Peyer's patch (tissue), 4 donors: ENCODE measurements around the gene NT5DC3. TPM values are rescaled to one million over a fixed set of nuclear protein-coding genes. Genes with fewer than 3 reads are reported as not detected.
"Not testable (repeated sequence)": the region's sequence is repeated elsewhere in the genome, so short reads cannot be mapped to it uniquely, and the experiment has no call there.

Source experiments
- DNase-seq, 3 donors: peaks; one replicate each; pipeline ENCODE4 v3.0.0-alpha.2; 2017 to 2019
- H3K27ac ChIP-seq, 4 donors: fragments of 200-600 bp; sonication (generic); one replicate each; pipeline ENCODE4 v1.5.1; 2016 to 2019
- H3K27me3 ChIP-seq, 2 donors: fragments of 200-600 bp; sonication (generic); one replicate each; pipeline ENCODE4 v1.5.1; 2019
- H3K36me3 ChIP-seq, 3 donors: fragments of 200-600 bp; sonication (generic); one replicate each; pipeline ENCODE4 v1.5.1; 2016 to 2019
- H3K4me1 ChIP-seq, 4 donors: fragments of 200-600 bp; sonication (generic); one replicate each; pipeline ENCODE4 v1.5.1; 2016 to 2019
- H3K4me3 ChIP-seq, 4 donors: fragments of 200-600 bp; sonication (generic); 1 replicate in 3 of 4; 2 replicates in 1 of 4; pipeline ENCODE4 v1.5.1; 2016 to 2019; ENCODE audit warnings: mild to moderate bottlenecking in 1 of 4
- H3K9me3 ChIP-seq, 4 donors: fragments of 200-600 bp; sonication (generic); one replicate each; pipeline ENCODE4 v1.5.1; 2016 to 2019; ENCODE audit warnings: mild to moderate bottlenecking in 1 of 4
- CTCF ChIP-seq, 6 experiments: fragments of 450-650 bp in 4 of 6; fragments of 200-600 bp in 2 of 6; sonication (generic) in 1 of 6; IDR thresholded peaks; one replicate each; pipeline ENCODE4 v1.5.1; 2017 to 2019; ENCODE audit warnings: antibody characterized with exemption in 6 of 6, mild to moderate bottlenecking in 3 of 6, moderate library complexity in 1 of 6
- POLR2A ChIP-seq, 2 donors: fragments of 450-650 bp; IDR thresholded peaks; one replicate each; pipeline ENCODE4 v1.5.1; 2017; ENCODE audit warnings: antibody characterized with exemption in 2 of 2, mild to moderate bottlenecking in 2 of 2, moderate library complexity in 2 of 2
- total RNA-seq, 4 donors: library from RNA; depleted of rRNA; stranded (reverse); fragments of >200 nt; gene quantifications; one replicate each; pipeline ENCODE4 v1.1.0, GENCODE V29; 2016

NT5DC3 gene
- total RNA-seq, 4 donors from 2014 or later = 3.9 to 10.2 (median 7.4) TPM

GRCh38 chr12:103814436-103814835, 26.6 kb downstream of the NT5DC3 start:
- no peak for TF ChIP-seq POLR2A (IDR thresholded peaks at IDR 0.05)
- TF ChIP-seq CTCF (IDR thresholded peaks at IDR 0.05) = no peak
- Histone ChIP-seq H3K27me3 (no peaks in the 10 kb centered on the region), H3K4me3 (no peak overlapping the region), H3K27ac (no peak overlapping the region), H3K4me1 (no peaks in the 10 kb centered on the region), H3K9me3 (no peaks in the 10 kb centered on the region), H3K36me3 (peaks cover 0 to 10% (median 0%) of the 10 kb centered on the region in 3 donors)
- DNase-seq = no peak

- DNase-seq = no peak
- Histone ChIP-seq H3K27me3 (no peaks in the 10 kb centered on the region), H3K9me3 (no peaks in the 10 kb centered on the region), H3K4me3 (no peak overlapping the region), H3K27ac (no peak overlapping the region), H3K36me3 (peaks cover 0 to 10% (median 0%) of the 10 kb centered on the region in 3 donors), H3K4me1 (no peaks in the 10 kb centered on the region)
- TF ChIP-seq POLR2A (IDR thresholded peaks at IDR 0.05) (no peak), CTCF (IDR thresholded peaks at IDR 0.05) (no peak)
Observed at GRCh38 chr12:103813949-103814348, 27.1 kb downstream of the NT5DC3 start.

GRCh38 chr12:103813426-103813825, 27.6 kb downstream of the NT5DC3 start:
- Histone ChIP-seq H3K27me3 (no peaks in the 10 kb centered on the region), H3K4me3 (no peak overlapping the region), H3K27ac (no peak overlapping the region), H3K4me1 (no peaks in the 10 kb centered on the region), H3K36me3 (peaks cover 0 to 10% (median 0%) of the 10 kb centered on the region in 3 donors), H3K9me3 (no peaks in the 10 kb centered on the region)
- no peak for TF ChIP-seq POLR2A (IDR thresholded peaks at IDR 0.05)
- no peak for TF ChIP-seq CTCF (IDR thresholded peaks at IDR 0.05)
- no peak for DNase-seq

- no peak for TF ChIP-seq POLR2A (IDR thresholded peaks at IDR 0.05)
- TF ChIP-seq CTCF (IDR thresholded peaks at IDR 0.05) = no peak
- no peak overlapping the region for H3K4me3 ChIP-seq
- H3K9me3 ChIP-seq = no peaks in the 10 kb centered on the region
- no peak overlapping the region for H3K27ac ChIP-seq
- no peak for DNase-seq
- no peaks in the 10 kb centered on the region for H3K4me1 ChIP-seq
- H3K36me3 ChIP-seq = peaks cover 0 to 10% (median 0%) of the 10 kb centered on the region in 3 donors
- no peaks in the 10 kb centered on the region for H3K27me3 ChIP-seq
Observed at GRCh38 chr12:103812789-103813188, 28.2 kb downstream of the NT5DC3 start.

- Histone ChIP-seq H3K27me3 (no peaks in the 10 kb centered on the region), H3K9me3 (no peaks in the 10 kb centered on the region), H3K27ac (no peak overlapping the region), H3K4me1 (no peaks in the 10 kb centered on the region), H3K36me3 (peaks cover 0 to 10% (median 0%) of the 10 kb centered on the region in 3 donors), H3K4me3 (no peak overlapping the region)
- no peak for DNase-seq
- TF ChIP-seq POLR2A (IDR thresholded peaks at IDR 0.05) (no peak), CTCF (IDR thresholded peaks at IDR 0.05) (no peak)
Observed at GRCh38 chr12:103811791-103812190, 29.2 kb downstream of the NT5DC3 start.

GRCh38 chr12:103810111-103810510, 30.9 kb downstream of the NT5DC3 start:
- DNase-seq = no peak
- Histone ChIP-seq H3K9me3 (no peaks in the 10 kb centered on the region), H3K4me1 (no peaks in the 10 kb centered on the region), H3K4me3 (no peak overlapping the region), H3K27me3 (no peaks in the 10 kb centered on the region), H3K27ac (no peak overlapping the region), H3K36me3 (peaks cover 0 to 10% (median 0%) of the 10 kb centered on the region in 3 donors)
- no peak for TF ChIP-seq CTCF (IDR thresholded peaks at IDR 0.05)
- no peak for TF ChIP-seq POLR2A (IDR thresholded peaks at IDR 0.05)

- peaks cover 0 to 10% (median 0%) of the 10 kb centered on the region in 3 donors for H3K36me3 ChIP-seq
Observed at GRCh38 chr12:103809639-103810038, 31.4 kb downstream of the NT5DC3 start.

More at GRCh38 chr12:103809639-103810038, 31.4 kb downstream of the NT5DC3 start:
- not testable (repeated sequence) for DNase-seq, H3K27me3 ChIP-seq, H3K4me1 ChIP-seq, H3K4me3 ChIP-seq, H3K27ac ChIP-seq, H3K9me3 ChIP-seq
